ENCODE data around the gene EVI5.

DNA sequence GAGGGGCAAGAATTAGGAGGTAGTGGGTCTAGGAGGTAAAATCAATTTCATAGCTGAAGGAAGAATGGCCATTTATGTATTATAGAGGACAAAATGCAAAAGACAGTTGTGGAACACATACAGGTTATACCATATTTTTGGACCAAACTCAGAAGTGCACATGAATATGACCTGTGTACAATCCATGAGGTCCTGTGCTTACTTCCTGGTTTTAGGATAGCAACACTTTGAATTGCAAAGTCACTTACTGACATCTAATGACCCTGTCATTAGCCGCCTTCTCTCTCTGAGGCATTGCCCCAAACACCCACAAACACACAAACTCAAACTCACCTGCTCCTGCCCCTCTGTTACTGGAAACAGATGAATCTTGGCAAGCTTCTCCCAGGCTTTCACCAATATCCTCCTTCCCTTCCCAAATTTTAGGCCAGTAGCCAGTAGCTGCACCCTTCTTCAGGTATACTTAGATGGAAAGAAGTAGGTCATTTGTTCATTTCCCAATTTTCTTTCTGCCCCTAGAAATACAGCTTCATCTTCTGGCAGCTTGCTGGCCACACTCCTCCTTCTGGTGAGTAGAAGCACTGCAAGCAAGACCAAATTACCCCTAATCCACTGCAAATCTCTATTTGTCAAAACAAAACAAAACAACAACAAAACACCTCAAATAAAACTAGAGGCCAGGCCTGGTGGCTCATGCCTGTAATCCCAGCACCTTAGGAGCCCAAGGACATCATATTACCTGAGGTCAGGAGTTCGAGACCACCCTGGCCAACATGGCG, 33.3 kb upstream of the EVI5 start:
- no peak for TF ChIP-seq POLR2AphosphoS5 (IDR thresholded peaks at IDR 0.05; ENCODE audit: borderline replicate concordance, low read depth, low read length)
- TF ChIP-seq EZH2 (IDR thresholded peaks at IDR 0.05), result no peak
